Upper lobe of right lung (tissue), 1 donor: Measurements from ENCODE around the gene NACA2. TPM values are rescaled to one million over a fixed set of nuclear protein-coding genes. Genes with fewer than 3 reads are reported as not detected.

Experiments
- ATAC-seq: fragments of 200-7000 bp; cut with Tn5 transposase; one replicate; pipeline ENCODE4 v1.9.1; 2020; ENCODE audit warnings: mild to moderate bottlenecking, moderate library complexity
- DNase-seq: peaks from one replicate; pipeline ENCODE4 v3.0.0-alpha.2; 2020
- H3K27ac ChIP-seq: fragments of 200-600 bp; one replicate; pipeline ENCODE4 v1.8.0; 2022
- H3K27me3 ChIP-seq: fragments of 200-600 bp; one replicate; pipeline ENCODE4 v1.8.0; 2022; ENCODE audit warnings: mild to moderate bottlenecking
- H3K36me3 ChIP-seq: fragments of 200-600 bp; one replicate; pipeline ENCODE4 v1.8.0; 2022
- H3K4me1 ChIP-seq: fragments of 200-600 bp; one replicate; pipeline ENCODE4 v1.8.0; 2022
- H3K4me3 ChIP-seq: fragments of 200-600 bp; one replicate; pipeline ENCODE4 v1.8.0; 2022; ENCODE audit warnings: mild to moderate bottlenecking
- H3K9me3 ChIP-seq: fragments of 200-600 bp; one replicate; pipeline ENCODE4 v1.8.0; 2022
- CTCF ChIP-seq: fragments of 200-600 bp; IDR thresholded peaks from one replicate; pipeline ENCODE4 v1.8.0; 2022; ENCODE audit warnings: antibody characterized with exemption
- intact Hi-C: fragments of 100-400 bp; cut with DNase I; formaldehyde crosslinking; loops from one replicate; pipeline ENCODE4 v1.11.0; 2022
- total RNA-seq: library from RNA; stranded (reverse); fragmentation: NEBNext Ultra II Directional; extraction: Animal tissue kit (Norgen Biotek cat#: 25700); gene quantifications from one replicate; pipeline ENCODE4 v1.2.1, GENCODE V29; 2021
- donor health status: DM: no; HTN: yes; CAD: no; lungs with severe emphysema.

NACA2 gene
- total RNA-seq, 1 donor from 2014 or later: not detected

GRCh38 chr17:61583242-61583641, 7.8 kb downstream of the NACA2 start:
- Histone ChIP-seq H3K9me3 (no peaks in the 10 kb centered on the region), H3K4me3 (no peak overlapping the region), H3K36me3 (no peaks in the 10 kb centered on the region), H3K27ac (no peak overlapping the region), H3K4me1 (no peaks in the 10 kb centered on the region), H3K27me3 (peaks cover 11% of the 10 kb centered on the region)
- DNase-seq: no peak
- intact Hi-C loops: no loop called here
- TF ChIP-seq CTCF: peak; percentile 22
- ATAC-seq: no peak

GRCh38 chr17:61582593-61582992, 8.4 kb downstream of the NACA2 start:
- H3K27ac ChIP-seq: no peak overlapping the region

GRCh38 chr17:61581611-61582349, 9.2 kb downstream of the NACA2 start:
- H3K36me3 ChIP-seq: no peaks in the 10 kb centered on the region
- TF ChIP-seq CTCF: no peak
- H3K4me1 ChIP-seq: no peaks in the 10 kb centered on the region
- H3K27ac ChIP-seq: no peak overlapping the region
- intact Hi-C loops: no loop called here
- no peak overlapping the region for H3K4me3 ChIP-seq
- ATAC-seq (no peak), DNase-seq (no peak)
- no peaks in the 10 kb centered on the region for H3K9me3 ChIP-seq
- peaks cover 11% of the 10 kb centered on the region for H3K27me3 ChIP-seq

More at GRCh38 chr17:61582593-61582992, 8.4 kb downstream of the NACA2 start:
- no peak for TF ChIP-seq CTCF
- ATAC-seq (no peak), DNase-seq (no peak)
- H3K4me1 ChIP-seq: no peaks in the 10 kb centered on the region
- no peaks in the 10 kb centered on the region for H3K36me3 ChIP-seq
- H3K27me3 ChIP-seq: peaks cover 11% of the 10 kb centered on the region
- no peaks in the 10 kb centered on the region for H3K9me3 ChIP-seq
- H3K4me3 ChIP-seq: no peak overlapping the region
- intact Hi-C loops: no loop called here

GRCh38 chr17:61580502-61580901, 10.5 kb downstream of the NACA2 start:
- H3K9me3 ChIP-seq: no peaks in the 10 kb centered on the region
- no peaks in the 10 kb centered on the region for H3K4me1 ChIP-seq
- H3K27me3 ChIP-seq: peaks cover 7% of the 10 kb centered on the region
- no peak for DNase-seq
- ATAC-seq: no peak
- H3K36me3 ChIP-seq: no peaks in the 10 kb centered on the region
- no peak overlapping the region for H3K4me3 ChIP-seq
- H3K27ac ChIP-seq: no peak overlapping the region
- intact Hi-C loops: no loop called here
- no peak for TF ChIP-seq CTCF

- Histone ChIP-seq H3K4me3 (peak overlapping the region; percentile 6), H3K9me3 (no peaks in the 10 kb centered on the region), H3K27ac (peak overlapping the region; percentile 33), H3K27me3 (peaks cover 3% of the 10 kb centered on the region), H3K4me1 (no peaks in the 10 kb centered on the region), H3K36me3 (no peaks in the 10 kb centered on the region)
- ATAC-seq: peak; percentile 46
- no peak for TF ChIP-seq CTCF
- intact Hi-C loops: no loop called here
- no peak for DNase-seq
These were observed 11.1 kb downstream of the NACA2 start for GRCh38 chr17:61579961-61580360.
